GM19023 (cell line): ENCODE data around the gene COLEC11.

Source experiments
- ATAC-seq: cut with Tn5 transposase; IDR thresholded peaks from one replicate; pipeline ENCODE4 v1.9.1; 2021; ENCODE audit warnings: mild to moderate bottlenecking, moderate library complexity; ENCODE audit not compliant: unreplicated experiment

Gene COLEC11

DNA sequence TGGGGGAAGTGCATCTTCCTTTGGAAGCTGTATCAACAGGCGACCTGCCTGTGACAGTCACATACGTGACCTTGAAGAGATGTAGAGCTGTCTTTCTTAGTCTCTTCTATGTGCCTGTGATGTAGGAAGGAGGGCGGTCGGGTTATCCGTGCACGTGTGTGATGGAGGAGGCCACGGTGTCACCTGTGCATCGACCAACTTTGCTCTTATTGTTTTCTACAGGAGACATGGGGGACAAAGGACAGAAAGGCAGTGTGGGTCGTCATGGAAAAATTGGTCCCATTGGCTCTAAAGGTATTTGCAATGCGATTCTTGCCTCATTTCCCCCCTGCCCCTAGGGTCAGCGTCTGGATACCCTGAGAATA, 42.4 kb downstream of the COLEC11 start:
- no peak for ATAC-seq

DNA sequence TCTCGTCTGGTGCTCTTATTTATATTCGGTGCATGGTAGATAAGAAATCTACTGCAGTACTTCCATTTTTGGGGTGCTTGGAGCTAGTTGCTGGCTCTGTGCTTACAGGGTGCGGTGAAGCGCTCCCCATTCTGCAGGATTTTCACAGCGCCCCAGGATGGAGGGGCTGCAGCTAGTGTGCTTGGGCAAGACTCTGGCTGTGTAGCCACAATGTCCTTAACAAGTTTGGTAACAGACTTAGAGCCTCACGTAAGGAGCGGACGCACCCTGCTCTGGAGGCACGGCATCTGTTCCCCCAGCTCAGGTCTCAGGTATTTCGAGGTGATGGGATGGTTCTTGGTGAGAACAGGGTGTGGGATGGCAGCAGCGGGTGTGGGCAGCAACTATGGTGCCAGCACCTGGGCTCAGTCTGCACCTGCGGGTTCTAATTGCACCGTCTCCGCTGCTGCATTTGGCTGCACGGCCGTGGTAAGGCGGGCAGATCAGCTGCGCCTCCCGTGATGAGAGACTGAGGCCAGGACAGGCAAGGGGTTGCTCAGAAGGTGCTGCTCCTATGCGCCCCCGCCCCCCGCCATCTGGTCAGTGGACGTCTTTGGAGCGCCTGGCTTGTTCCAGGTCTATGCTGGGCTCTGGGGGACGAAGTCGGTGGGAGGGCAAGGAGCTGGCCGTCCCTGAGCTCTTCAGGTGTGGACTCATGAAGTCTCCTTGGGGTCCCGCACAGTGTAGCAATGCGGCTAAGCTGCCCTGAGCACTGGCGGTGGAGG, 43.0 kb downstream of the COLEC11 start:
- ATAC-seq, result no peak

DNA sequence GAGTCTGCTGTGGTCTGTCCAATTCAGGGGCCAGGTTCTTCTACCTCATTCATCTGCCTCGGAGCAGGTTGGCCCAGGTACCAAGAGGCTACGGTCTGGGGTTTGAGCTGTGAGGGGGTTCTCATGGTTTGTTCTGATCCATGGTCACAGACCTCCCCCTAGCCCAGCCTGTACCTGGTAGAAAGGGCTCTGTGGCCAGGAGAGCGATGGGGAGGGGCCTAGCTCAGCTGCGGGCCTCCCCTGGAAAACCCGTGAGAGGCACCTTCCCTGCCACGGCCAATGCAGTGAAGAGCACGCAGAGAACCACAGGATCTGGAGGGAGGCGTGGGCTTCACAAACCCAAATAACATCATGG, 43.5 kb downstream of the COLEC11 start:
- ATAC-seq, result no peak

DNA sequence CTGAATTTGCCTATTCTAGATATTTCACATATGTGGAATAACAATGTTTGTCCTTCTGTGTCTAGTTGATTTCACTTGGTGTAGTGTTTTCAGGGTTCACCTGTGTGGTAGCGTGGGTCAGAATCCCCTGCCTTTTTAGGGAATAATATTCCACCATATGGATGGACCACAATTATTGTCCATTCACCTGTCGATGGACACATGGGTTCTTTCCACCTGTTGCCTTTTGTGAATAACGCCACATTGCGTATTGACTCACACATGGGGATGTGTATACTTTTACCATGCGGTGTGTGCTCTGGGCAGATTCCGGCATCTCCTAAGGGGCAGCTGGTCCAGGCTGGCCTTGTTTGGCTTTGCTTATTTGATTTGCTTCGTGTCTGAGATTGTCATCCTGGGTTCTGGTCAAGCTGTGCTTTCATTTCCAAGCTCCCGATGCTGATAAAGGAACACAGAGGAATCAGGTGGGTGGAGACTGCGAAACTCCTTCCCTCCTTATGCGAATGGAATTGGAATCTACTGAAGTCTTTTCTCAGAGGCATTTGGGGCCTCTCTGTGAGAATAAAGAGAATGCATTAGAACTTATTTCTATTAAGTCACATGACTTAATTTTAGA, 44.2 kb downstream of the COLEC11 start:
- ATAC-seq, result no peak

DNA sequence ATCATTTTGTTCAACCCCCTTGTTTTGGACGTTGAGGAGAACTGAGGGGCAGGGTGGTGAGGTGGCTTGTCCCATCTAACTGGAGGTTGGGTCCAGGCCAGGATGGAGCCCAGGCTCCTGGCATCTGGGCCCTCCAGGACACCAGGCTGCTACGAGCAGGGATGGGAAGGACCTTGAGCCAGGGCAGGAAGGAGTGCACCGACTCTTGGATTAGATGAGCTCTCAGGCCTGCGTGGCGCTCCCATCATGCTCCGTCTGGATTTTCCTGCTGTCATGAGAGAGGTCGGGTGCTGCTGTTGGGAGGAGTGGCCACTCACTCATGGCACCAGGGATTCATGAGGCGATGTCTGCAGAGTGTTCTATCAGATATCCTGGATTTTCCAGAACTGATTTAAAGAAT, 44.7 kb downstream of the COLEC11 start:
- no peak for ATAC-seq

DNA sequence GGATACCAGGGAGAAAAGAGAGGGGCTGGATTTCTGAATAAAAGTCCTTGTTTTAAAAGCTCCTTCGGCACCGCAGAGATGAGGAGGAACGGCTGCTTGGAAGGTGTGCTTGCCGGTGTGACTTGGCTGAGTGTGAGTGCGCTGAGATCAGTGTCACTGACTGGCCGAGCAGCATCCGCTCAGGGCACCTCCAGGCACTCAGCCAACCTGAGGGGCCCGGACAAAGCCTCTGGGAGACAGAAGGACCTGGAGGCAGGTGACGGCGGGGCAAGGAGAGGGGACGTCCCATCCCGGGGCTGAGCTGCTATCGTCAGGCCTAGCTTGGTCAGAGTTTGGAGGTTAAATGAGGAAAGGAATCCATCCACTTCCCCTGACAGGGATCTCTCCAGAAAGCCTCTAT, 46.3 kb downstream of the COLEC11 start:
- ATAC-seq, result no peak

DNA sequence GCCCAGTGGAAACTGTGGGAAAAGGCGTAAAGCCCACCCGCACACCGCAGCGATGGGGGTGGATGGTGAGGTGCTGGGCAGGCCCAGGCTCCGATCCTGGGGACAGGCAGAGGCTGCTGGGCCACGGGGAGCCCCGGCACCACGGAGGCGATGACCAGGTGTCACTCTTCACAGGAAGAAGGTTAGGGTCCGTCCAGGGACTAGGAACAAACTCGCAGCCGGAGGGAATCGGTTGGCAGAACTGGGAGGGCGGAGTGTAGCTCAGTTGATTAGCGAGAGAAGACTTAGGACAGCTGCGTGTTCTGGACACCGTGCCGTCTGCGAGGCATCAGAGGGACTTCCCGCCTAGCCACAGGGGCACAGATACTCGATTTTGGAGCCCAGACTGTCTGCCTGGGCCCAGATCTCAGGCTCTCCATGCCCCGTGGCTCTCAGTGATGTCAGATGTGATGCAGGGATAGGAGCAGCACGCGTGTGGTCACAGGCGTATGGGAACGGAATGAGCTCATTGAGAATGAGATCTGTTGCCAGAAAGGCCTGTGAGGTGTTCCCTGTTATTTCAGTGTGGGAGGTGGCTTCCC, 47.0 kb downstream of the COLEC11 start:
- ATAC-seq, result no peak

DNA sequence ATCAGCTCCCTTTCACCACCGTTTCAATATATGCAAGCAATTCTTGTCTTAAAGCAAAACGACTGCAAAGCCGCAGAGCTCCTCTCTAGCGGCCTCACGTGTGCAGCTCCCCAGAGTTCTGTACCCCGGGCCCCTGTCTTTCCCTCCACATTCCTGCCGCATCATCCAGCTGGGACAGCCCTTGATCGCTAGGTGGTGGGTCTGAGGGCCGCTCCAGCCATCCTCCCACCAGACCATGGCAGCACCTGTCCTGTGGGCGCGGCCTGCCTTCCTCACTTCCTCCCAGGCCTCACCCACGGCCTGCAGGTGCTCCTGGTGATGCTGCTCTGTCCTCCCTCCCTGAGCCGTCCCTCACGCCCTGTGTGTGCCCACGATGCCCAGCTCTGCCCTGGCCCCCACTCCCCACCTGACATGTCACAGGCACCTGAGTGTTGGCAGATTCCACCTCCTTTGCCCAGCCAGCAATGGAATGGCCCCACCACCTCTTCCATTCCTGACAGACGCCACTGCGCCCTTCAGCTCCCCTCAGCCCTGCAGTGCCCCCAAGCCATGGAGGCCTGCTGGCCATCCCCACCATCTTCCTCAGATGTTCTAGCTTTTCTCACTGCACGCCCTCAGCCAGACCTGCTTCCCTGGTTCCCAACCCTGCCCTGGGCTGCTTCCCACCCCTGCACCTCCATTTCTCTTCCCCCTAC, 47.8 kb downstream of the COLEC11 start:
- no peak for ATAC-seq

DNA sequence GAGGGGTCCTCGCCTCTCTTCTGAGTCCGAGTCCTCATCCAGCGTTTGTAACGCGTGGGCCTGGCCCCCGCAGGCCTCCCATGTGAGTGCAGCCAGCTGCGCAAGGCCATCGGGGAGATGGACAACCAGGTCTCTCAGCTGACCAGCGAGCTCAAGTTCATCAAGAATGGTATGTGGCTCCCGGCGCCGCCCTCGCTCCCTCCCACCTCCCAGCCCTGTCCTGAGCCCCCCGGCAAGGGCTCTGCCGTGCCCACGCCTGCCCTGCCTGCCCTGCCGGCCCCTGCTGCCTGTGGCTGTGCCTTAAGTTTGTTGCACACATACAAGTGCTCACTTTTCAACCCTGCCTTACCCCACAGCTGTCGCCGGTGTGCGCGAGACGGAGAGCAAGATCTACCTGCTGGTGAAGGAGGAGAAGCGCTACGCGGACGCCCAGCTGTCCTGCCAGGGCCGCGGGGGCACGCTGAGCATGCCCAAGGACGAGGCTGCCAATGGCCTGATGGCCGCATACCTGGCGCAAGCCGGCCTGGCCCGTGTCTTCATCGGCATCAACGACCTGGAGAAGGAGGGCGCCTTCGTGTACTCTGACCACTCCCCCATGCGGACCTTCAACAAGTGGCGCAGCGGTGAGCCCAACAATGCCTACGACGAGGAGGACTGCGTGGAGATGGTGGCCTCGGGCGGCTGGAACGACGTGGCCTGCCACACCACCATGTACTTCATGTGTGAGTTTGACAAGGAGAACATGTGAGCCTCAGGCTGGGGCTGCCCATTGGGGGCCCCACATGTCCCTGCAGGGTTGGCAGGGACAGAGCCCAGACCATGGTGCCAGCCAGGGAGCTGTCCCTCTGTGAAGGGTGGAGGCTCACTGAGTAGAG, 48.7 kb downstream of the COLEC11 start:
- ATAC-seq, result no peak

DNA sequence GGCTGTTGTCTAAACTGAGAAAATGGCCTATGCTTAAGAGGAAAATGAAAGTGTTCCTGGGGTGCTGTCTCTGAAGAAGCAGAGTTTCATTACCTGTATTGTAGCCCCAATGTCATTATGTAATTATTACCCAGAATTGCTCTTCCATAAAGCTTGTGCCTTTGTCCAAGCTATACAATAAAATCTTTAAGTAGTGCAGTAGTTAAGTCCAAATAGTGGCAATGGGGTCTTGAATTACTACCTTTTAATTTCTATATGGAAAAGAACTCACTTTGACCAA, 49.3 kb downstream of the COLEC11 start:
- no peak for ATAC-seq

DNA sequence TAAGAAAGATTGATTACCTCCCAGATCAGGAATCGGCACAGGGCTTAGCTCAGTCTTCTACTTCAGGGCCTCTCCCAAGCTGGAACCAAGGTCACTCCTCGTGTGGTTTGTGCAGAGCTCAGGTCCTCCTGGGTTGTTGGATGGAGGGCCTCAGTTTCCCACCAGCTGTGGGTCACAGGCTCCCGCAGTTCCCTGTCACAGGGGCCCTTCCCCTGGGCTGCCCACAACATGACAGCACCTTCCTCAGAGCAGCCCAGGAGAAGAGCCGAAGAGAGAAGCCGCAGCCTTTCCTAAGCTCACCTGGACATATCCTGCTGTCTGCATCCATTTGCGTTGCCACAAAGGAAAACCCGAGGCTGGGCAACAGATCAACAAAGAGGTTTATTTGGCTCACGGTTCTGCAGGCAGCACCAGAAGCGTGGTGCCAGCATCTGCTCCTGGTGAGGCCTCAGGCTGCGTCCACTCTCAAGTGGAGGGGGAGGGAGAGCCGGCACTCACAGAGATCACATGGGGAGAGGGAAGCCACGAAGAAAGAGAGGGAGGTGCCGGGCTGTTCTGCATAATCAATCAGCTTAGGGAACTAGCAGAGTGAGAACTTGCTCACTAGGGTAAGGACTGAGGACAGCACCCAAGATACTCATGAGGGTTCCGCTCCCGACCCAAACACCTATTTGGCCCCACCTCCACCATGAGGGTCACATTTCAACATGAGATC, 50.1 kb downstream of the COLEC11 start:
- ATAC-seq, result no peak

DNA sequence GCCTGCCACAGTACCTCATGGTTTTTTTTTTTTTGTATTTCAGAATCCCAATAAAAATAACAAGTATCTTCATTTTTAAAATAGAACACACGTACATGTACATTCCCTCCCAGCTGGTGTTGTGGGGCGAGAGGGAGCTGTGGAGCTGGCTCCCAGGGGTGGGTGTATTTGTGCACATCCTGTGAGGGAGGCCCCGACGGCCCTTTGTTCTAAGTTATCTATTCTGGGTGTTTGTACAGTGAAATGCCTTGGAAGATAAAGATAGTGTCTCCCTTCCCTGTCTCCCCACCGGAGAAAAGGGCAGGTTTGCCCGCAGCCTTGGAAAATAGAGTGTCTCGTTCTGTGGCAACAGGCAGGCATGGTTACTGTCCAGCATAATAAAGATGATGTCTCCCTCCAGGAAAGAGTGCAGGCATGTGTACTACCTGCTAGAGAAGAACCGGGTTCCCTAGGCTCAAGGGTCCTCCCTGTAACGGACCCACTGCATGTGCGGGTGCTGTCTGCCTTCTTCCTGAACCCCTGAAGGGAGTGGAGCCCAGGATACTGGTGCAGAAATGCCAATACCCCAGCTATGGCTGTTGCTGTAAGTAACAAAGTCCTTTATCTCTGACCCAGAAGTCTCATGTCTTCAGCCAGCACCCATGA, 51.0 kb downstream of the COLEC11 start:
- no peak for ATAC-seq

DNA sequence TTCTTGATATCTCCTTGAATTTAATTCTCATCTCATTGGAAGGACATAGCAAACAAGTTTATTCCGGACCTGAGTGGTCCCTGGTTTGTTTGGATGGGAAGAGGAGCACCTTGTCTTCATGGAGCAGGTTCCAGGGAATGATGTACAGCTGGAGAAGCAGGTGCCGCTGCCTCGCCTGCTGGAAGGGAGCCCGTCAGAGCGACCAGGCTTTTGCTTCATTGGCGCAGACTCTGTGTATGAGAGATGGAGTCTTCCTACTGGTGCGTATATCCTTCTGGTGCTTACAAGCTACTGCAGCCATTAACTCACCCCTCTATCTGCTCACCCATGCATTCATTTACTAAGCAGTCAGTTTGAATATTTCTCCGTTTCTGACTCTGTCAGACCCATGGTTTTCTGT, 51.5 kb downstream of the COLEC11 start:
- no peak for ATAC-seq

DNA sequence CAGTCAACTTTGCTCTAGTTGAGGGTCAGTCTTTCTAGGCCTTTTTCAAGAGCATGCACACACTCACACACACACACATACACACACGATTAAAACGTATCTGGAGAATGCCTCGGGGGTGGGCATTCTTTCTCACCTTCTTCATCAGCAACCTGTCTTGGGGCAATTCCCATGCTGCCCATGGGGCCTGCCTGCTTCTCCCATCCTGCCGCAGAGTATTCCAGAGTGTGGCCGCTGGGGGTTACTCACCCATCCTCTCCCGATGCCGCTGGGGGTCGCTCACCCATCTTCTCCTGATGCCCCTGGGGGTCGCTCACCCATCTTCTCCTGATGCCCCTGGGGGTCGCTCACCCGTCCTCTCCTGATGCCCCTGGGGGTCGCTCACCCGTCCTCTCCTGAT, 52.3 kb downstream of the COLEC11 start:
- no peak for ATAC-seq

DNA sequence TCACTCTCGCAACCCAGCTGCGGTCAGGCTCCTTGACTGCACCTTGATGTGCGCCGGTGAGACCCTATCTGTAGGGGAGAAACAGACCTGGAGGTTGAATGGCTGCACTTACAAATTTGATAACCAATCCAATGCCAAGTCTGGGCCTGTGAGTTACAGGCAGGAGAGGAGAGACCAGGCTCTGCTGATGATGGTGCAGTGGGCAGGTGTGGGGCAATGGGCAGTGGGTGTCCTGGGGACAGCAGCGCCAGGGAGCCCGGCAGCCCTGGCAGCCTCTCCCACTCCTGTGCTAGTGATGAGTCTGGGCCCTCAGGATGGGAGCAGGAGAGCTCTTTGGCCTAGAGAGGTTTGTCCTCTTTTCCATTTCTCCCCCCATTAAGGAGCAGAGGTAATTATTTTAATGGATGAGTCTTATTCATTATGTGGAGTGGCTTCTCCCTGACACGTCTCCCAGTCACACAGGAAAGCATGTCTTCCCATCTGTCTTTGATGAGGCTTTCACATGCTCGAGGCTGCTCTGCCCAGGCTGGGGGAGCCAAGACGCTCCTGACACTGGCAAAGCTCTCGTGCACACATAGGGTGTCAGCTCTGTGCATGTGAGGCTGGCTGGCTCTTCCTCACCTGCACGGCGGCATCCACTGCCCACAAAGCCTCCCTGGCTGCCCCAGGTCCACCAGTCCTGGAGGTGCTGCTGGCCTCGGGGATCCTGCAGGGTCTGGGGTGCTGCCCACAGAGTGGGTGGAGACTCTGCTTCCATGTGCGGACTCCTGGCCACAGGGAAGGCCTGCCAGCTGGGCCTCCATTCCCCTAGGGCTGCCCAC, 53.1 kb downstream of the COLEC11 start:
- ATAC-seq, result no peak

DNA sequence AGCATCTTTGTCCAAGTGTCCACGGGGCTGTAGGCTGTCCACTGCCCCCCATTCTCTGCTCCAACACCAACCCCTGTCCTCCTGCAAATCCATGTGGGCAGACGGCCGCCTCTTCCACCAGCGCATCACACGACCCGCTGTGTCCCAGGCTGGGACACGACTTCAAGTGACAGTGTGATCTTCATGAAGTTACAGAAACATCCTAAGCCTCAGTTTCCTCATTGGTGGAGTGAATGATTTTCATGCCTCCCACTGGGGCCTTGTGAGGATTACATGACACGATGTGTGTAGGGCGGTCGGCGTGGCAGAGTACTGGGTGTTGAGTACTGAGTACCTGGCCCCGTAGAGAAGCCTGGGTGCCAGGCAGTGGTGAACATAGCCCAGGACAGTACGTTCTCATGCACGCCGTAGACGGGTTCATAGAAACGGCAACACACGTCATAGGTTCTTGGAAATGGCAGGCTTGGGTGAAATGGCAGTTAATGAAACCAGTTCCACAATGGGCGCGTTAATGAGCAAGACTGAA, 53.8 kb downstream of the COLEC11 start:
- ATAC-seq, result no peak

DNA sequence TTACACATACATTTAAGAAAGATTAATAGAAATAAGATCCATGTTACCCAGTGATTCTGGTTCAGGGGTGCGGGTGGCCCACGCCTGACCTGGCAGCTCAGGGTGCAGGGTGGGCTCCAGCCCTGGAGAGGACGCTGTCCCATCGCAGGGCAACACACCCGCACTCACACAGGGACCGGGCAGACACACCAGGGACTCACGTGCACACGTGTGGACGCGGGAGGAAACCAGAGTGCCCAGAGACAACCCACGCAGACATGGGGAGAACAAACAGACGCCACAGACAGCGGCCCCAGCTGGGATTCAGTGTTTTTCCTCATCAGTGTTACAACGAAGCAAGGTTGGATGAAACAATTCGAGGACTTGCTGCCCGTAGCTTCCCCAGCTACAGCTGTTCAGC, 54.7 kb downstream of the COLEC11 start:
- no peak for ATAC-seq

DNA sequence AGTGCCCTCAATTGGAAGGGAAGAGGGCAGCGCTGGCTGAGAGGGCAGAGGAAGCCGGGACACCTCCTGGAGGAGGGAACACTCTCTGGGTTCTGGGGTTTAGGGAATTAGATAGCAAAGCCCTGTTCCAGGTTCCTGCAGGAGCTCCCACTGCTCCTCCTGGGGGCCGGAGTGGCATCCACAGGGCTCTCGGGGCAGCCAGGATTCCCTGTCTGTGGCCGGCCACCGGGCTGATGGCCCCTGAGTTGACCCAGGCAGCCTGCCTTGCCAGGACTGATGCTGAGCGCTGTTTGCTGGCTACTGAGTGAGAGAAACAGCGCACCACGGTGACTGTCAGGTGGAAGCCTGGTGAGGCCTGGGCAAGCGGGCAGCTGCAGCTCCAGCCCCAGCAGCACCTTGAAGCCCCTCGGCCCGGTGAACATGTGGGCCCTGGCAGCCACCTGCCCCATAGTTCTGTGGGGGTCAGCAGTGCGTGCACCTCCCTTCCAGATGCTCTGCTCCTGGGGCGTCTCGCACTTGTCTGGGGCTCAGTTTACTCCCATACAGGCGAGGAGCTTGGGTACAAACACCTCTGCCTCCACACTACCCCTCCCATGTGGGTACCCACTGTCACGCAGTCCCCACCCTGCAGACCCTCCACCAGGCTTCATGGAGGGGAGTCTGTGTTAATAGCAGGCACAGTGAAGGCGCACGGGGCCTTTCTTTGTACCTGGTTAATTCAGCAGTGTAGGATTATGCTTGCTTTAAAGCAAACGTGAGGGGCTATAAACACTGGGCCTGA, 55.4 kb downstream of the COLEC11 start:
- ATAC-seq, result no peak
